ENCODE measurements around the gene DNAJC24.

GRCh38 chr11:31369348-31370329, at the start of gene DNAJC24, which contains the start of gene DCDC1:
- TF ChIP-seq RCOR1 (IDR thresholded peaks at IDR 0.05; ENCODE audit: insufficient replicate concordance, low read length) (no peak), CTCF (conservative IDR thresholded peaks at IDR 0.05; ENCODE audit: low read depth, low read length) (no peak), POLR2A (IDR thresholded peaks at IDR 0.05; ENCODE audit: low read depth, low read length) (peak; percentile 56; the same call in 1 of the 2 replicates), MAZ (IDR thresholded peaks at IDR 0.05; ENCODE audit: borderline replicate concordance, low read depth, low read length) (peak; percentile 76; the same call in 1 of the 2 replicates)

Measured in IMR-90 (cell line).